GM19468 (cell line): ENCODE data around the gene LDLRAD4.

Source experiments
- ATAC-seq: cut with Tn5 transposase; IDR thresholded peaks from one replicate; pipeline ENCODE4 v1.9.1; 2021; ENCODE audit warnings: mild to moderate bottlenecking, moderate library complexity, moderate number of reproducible peaks; ENCODE audit not compliant: unreplicated experiment; ENCODE audit errors: extremely low read depth

LDLRAD4 gene

GRCh38 chr18:13416208-13416607 is 197.6 kb downstream of the LDLRAD4 start:
- no peak for ATAC-seq

- ATAC-seq: no peak
These were observed 198.3 kb downstream of the LDLRAD4 start for GRCh38 chr18:13416848-13417247.

GRCh38 chr18:13418013-13418710 is 199.6 kb downstream of the LDLRAD4 start:
- no peak for ATAC-seq

GRCh38 chr18:13420969-13421686 is 202.6 kb downstream of the LDLRAD4 start:
- no peak for ATAC-seq

GRCh38 chr18:13422541-13423147 is 204.1 kb downstream of the LDLRAD4 start:
- ATAC-seq: no peak

GRCh38 chr18:13423352-13423751 is 204.8 kb downstream of the LDLRAD4 start:
- ATAC-seq: no peak

GRCh38 chr18:13424363-13424762 is 205.8 kb downstream of the LDLRAD4 start:
- ATAC-seq: no peak

GRCh38 chr18:13425357-13426091 is 207.0 kb downstream of the LDLRAD4 start:
- ATAC-seq: no peak

- no peak for ATAC-seq
These were observed 208.8 kb downstream of the LDLRAD4 start for GRCh38 chr18:13427354-13427753.

- no peak for ATAC-seq
These were observed 209.8 kb downstream of the LDLRAD4 start for GRCh38 chr18:13428319-13428718.

GRCh38 chr18:13429016-13429415 is 210.5 kb downstream of the LDLRAD4 start:
- ATAC-seq: no peak

- no peak for ATAC-seq
These were observed 211.4 kb downstream of the LDLRAD4 start for GRCh38 chr18:13429884-13430510.

GRCh38 chr18:13430663-13431062 is 212.1 kb downstream of the LDLRAD4 start:
- ATAC-seq: no peak

- ATAC-seq: no peak
These were observed 213.3 kb downstream of the LDLRAD4 start for GRCh38 chr18:13431886-13432285.

GRCh38 chr18:13433125-13433524 is 214.6 kb downstream of the LDLRAD4 start:
- ATAC-seq: no peak

GRCh38 chr18:13433685-13434084 is 215.1 kb downstream of the LDLRAD4 start:
- ATAC-seq: no peak

GRCh38 chr18:13434854-13435253 is 216.3 kb downstream of the LDLRAD4 start:
- no peak for ATAC-seq

GRCh38 chr18:13435586-13436333 is 217.2 kb downstream of the LDLRAD4 start:
- ATAC-seq: no peak

- ATAC-seq: no peak
These were observed 218.0 kb downstream of the LDLRAD4 start for GRCh38 chr18:13436576-13436975.

- ATAC-seq: no peak
These were observed 218.5 kb downstream of the LDLRAD4 start for GRCh38 chr18:13437034-13437433.
